AG04450 (cell line): Measurements from ENCODE around the gene PTH1R. TPM values are rescaled to one million over a fixed set of nuclear protein-coding genes. Genes with fewer than 3 reads are reported as not detected.

Source experiments
- CTCF ChIA-PET: fragments of 300-600, 350-600 bp; formaldehyde crosslinking; extraction: SDS; loops from one replicate; lab custom pipeline; 2022; ENCODE audit warnings: antibody characterized with exemption, inconsistent platforms; lab: Charles Lee
- POLR2A ChIA-PET: fragments of 350-600 bp; formaldehyde crosslinking; extraction: SDS; loops from one replicate; lab custom pipeline; 2021; ENCODE audit warnings: antibody characterized with exemption, inconsistent platforms; lab: Yijun Ruan, JAX
- DNase-seq: peaks from one replicate; pipeline ENCODE4 v3.0.0-alpha.2; 2011; ENCODE audit warnings: low read depth, low spot score
- H3K27ac ChIP-seq: one replicate; pipeline ENCODE4 v1.5.1; 2012; ENCODE audit warnings: low read depth, low read length, control low read depth
- H3K27me3 ChIP-seq: one replicate; pipeline ENCODE4 v1.6.0; 2012; ENCODE audit warnings: low read length; ENCODE audit not compliant: control insufficient read depth, insufficient read depth
- H3K4me3 ChIP-seq: 2 replicates; pipeline ENCODE4 v1.5.1; 2011; ENCODE audit warnings: mild to moderate bottlenecking, low read depth, low read length, control low read depth
- H3K9me3 ChIP-seq: 2 replicates; pipeline ENCODE4 v1.5.1; 2012; ENCODE audit warnings: low read length; ENCODE audit not compliant: control insufficient read depth, insufficient read depth
- CTCF ChIP-seq: IDR thresholded peaks from 2 replicates; pipeline ENCODE4 v1.5.1; 2011; ENCODE audit warnings: low read depth, low read length, control low read depth, inconsistent platforms
- polyA plus RNA-seq: library from polyadenylated mRNA; depleted of rRNA; stranded (reverse); fragments of >200 nt; gene quantifications from 2 replicates; pipeline ENCODE4 v1.2.3, GENCODE V29; 2011

Gene PTH1R
- polyA plus RNA-seq, 1 experiment, result 0.05 TPM

DNA sequence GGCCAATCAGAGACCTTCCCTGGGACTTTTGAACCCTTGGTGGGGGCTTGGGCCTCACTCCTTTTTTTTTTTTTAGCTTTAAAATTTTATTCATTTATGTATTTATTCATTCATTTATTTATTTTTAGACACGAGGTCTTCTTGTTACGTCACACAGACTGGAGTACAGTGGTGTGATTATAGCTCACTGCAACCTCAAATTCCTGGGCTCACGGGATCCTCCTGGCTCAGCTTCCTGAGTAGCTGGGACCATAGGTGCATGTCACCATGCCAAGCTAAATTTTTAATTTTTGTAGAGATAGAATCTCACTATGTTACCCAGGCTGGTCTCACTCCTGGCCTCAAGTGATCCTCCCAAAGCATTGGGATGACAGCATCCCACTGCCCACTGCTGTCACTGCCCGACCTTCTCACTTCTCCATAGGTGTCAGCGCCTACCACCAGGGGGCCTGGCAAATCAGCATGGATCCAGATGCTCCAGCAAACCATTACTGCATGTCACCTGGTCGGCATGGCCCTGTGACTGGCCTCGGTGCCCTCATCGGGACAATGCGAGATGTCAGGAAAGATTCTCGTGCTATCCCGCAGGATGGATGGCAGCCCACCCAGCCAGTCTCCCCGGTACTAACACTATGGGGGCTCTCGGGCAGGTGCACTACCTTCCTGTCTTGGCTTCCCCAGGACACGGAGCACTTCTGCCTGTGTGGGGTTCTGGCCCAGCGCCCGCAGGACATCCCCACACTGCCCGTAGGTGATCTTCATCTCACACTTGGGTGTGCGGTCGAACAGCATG lies 17.3 kb upstream of the PTH1R start:
- ChIA-PET CTCF (interaction anchor here (0.7 to 1.4 kb wide), 4 partner anchors 10 to 49 kb away, joined by 4 to 10 read pairs (median 6); no protein-coding TSS in a partner anchor), POLR2A (no interaction called here)
- Histone ChIP-seq H3K27ac (no peak overlapping the region), H3K9me3 (no peaks in the 10 kb centered on the region), H3K4me3 (no peak overlapping the region), H3K27me3 (peaks cover 41% of the 10 kb centered on the region)
- TF ChIP-seq CTCF, result peak; percentile 56
- no peak for DNase-seq

GRCh38 chr3:46860810-46861604 lies 16.5 kb upstream of the PTH1R start:
- H3K27ac ChIP-seq, result no peak overlapping the region
- H3K27me3 ChIP-seq, result peaks cover 38% of the 10 kb centered on the region
- no peak overlapping the region for H3K4me3 ChIP-seq
- ChIA-PET CTCF (no interaction called here), POLR2A (no interaction called here)
- H3K9me3 ChIP-seq, result no peaks in the 10 kb centered on the region
- DNase-seq, result no peak
- no peak for TF ChIP-seq CTCF

GRCh38 chr3:46861605-46862368 lies 15.7 kb upstream of the PTH1R start:
- peaks cover 32% of the 10 kb centered on the region for H3K27me3 ChIP-seq
- CTCF ChIA-PET, result no interaction called here
- no peaks in the 10 kb centered on the region for H3K9me3 ChIP-seq
- H3K27ac ChIP-seq, result no peak overlapping the region
- no peak for TF ChIP-seq CTCF
- POLR2A ChIA-PET, result no interaction called here
- no peak for DNase-seq
- H3K4me3 ChIP-seq, result no peak overlapping the region

DNA sequence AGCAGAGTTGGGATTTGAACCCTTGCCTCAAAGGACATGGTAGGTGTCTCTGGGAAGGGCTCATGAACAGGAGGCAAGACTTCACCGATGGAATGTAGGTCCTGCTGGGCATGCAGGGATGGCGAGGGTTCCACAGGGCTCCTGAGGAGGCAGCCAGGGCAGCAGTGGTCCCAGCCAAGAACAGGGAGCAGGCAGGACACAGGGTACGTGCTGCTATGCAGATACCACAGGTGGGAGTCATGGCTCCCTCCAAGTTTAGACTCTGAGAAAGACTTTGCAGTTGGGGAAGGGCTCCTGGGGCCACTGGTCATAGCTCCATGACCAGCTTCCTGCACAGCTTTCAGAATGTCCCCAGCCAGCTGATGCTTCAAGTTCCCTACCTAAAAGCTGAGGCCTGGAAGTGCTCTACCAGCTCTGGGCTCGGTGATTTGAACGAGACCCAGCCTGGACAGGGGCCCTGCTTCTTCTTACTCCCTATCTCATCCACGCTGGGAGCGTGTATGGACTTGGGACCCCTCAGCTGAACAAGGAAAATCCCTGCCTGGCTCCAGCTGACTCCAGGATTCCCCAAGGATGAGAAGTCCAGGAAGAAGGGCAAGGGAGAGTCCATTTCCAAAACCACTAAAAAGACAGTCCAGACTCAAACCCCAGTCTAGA lies 15.0 kb upstream of the PTH1R start:
- CTCF ChIA-PET, result interaction anchor here (0.6 kb wide), 1 partner anchor 32 kb away, joined by 3 read pairs; no protein-coding TSS in a partner anchor
- no peak for TF ChIP-seq CTCF
- Histone ChIP-seq H3K4me3 (no peak overlapping the region), H3K9me3 (no peaks in the 10 kb centered on the region), H3K27me3 (peaks cover 29% of the 10 kb centered on the region), H3K27ac (no peak overlapping the region)
- POLR2A ChIA-PET, result no interaction called here
- no peak for DNase-seq
